Upper lobe of right lung (tissue), 1 donor: Measurements from ENCODE around the gene PCDHGA6. TPM values are rescaled to one million over a fixed set of nuclear protein-coding genes. Genes with fewer than 3 reads are reported as not detected.
"Not testable (repeated sequence)": the region's sequence is repeated elsewhere in the genome, so short reads cannot be mapped to it uniquely, and the experiment has no call there.

Source experiments
- ATAC-seq: fragments of 200-7000 bp; cut with Tn5 transposase; one replicate; pipeline ENCODE4 v1.9.1; 2020; ENCODE audit warnings: mild to moderate bottlenecking, moderate library complexity
- DNase-seq: peaks from one replicate; pipeline ENCODE4 v3.0.0-alpha.2; 2020
- H3K27ac ChIP-seq: fragments of 200-600 bp; one replicate; pipeline ENCODE4 v1.8.0; 2022
- H3K27me3 ChIP-seq: fragments of 200-600 bp; one replicate; pipeline ENCODE4 v1.8.0; 2022; ENCODE audit warnings: mild to moderate bottlenecking
- H3K36me3 ChIP-seq: fragments of 200-600 bp; one replicate; pipeline ENCODE4 v1.8.0; 2022
- H3K4me1 ChIP-seq: fragments of 200-600 bp; one replicate; pipeline ENCODE4 v1.8.0; 2022
- H3K4me3 ChIP-seq: fragments of 200-600 bp; one replicate; pipeline ENCODE4 v1.8.0; 2022; ENCODE audit warnings: mild to moderate bottlenecking
- H3K9me3 ChIP-seq: fragments of 200-600 bp; one replicate; pipeline ENCODE4 v1.8.0; 2022
- intact Hi-C: fragments of 100-400 bp; cut with DNase I; formaldehyde crosslinking; loops from one replicate; pipeline ENCODE4 v1.11.0; 2022
- total RNA-seq: library from RNA; stranded (reverse); fragmentation: NEBNext Ultra II Directional; extraction: Animal tissue kit (Norgen Biotek cat#: 25700); gene quantifications from one replicate; pipeline ENCODE4 v1.2.1, GENCODE V29; 2021
- TF ChIP-seq, protein P1 (sequence below): fragments of 200-600 bp; IDR thresholded peaks from one replicate; pipeline ENCODE4 v1.8.0; 2022; ENCODE audit warnings: antibody characterized with exemption
- donor health status: DM: no; HTN: yes; CAD: no; lungs with severe emphysema.

Gene PCDHGA6
- total RNA-seq, 1 donor from 2014 or later, result 3.9 TPM

DNA sequence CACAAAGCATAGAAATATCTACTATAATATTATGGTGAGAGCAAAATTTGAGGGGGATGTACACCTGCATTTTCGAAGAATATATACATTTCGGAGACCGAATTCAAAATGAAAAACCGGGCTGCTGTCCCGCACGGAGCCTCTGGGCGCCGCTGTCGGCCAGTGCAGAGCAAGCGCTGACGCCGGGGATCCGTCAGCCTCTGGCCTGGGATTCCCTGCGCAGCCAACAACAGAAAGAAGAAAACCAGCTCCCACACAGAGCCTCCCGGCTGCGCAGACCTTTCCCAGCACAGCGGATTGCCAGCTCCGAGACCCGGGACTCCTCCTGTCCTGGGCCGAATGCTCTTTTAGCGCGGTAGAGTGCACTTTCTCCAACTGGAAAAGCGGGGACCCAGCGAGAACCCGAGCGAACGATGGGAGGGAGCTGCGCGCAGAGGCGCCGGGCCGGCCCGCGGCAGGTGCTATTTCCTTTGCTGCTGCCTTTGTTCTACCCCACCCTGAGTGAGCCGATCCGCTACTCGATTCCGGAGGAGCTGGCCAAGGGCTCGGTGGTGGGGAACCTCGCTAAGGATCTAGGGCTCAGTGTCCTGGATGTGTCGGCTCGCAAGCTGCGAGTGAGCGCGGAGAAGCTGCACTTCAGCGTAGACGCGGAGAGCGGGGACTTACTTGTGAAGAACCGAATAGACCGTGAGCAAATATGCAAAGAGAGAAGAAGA lies 34.3 kb downstream of the PCDHGA6 start, which contains the start of gene PCDHGB6:
Gene PCDHGB6 (plus strand): TSS at position 232 of the 716 bp plus-strand sequence. CDS start 182 bp downstream, at position 414.
- DNase-seq (peak; percentile 80), ATAC-seq (peak; percentile 95)
- H3K4me1 ChIP-seq, intact Hi-C loops, H3K36me3 ChIP-seq, H3K27ac ChIP-seq: not testable (repeated sequence)
- TF ChIP-seq, protein P1, sequence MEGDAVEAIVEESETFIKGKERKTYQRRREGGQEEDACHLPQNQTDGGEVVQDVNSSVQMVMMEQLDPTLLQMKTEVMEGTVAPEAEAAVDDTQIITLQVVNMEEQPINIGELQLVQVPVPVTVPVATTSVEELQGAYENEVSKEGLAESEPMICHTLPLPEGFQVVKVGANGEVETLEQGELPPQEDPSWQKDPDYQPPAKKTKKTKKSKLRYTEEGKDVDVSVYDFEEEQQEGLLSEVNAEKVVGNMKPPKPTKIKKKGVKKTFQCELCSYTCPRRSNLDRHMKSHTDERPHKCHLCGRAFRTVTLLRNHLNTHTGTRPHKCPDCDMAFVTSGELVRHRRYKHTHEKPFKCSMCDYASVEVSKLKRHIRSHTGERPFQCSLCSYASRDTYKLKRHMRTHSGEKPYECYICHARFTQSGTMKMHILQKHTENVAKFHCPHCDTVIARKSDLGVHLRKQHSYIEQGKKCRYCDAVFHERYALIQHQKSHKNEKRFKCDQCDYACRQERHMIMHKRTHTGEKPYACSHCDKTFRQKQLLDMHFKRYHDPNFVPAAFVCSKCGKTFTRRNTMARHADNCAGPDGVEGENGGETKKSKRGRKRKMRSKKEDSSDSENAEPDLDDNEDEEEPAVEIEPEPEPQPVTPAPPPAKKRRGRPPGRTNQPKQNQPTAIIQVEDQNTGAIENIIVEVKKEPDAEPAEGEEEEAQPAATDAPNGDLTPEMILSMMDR, result peak; percentile 60
- H3K9me3 ChIP-seq, result peaks cover 40% of the 10 kb centered on the region
- peak within 1 kb of the TSS; percentile 42 for H3K4me3 ChIP-seq
- H3K27me3 ChIP-seq, result peaks cover 11% of the 10 kb centered on the region

DNA sequence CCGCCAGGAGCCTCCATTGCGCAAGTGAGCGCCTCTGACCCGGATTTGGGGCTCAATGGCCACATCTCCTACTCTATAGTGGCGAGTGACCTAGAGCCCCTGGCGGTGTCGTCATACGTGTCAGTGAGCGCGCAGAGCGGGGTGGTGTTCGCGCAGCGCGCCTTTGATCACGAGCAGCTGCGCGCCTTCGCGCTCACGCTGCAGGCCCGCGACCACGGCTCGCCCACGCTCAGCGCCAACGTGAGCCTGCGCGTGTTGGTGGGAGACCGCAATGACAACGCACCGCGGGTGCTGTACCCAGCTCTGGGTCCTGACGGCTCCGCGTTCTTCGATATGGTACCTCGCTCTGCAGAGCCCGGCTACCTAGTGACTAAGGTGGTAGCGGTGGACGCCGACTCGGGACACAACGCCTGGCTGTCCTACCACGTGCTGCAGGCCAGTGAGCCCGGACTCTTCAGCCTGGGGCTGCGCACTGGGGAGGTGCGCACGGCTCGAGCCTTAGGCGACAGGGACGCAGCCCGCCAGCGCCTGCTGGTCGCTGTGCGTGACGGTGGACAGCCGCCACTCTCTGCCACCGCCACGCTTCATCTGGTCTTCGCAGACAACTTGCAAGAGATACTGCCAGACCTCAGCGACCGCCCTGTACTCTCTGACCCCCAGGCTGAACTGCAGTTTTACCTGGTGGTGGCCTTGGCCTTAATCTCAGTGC lies 36.1 kb downstream of the PCDHGA6 start:
- H3K4me1 ChIP-seq, result no peaks in the 10 kb centered on the region
- no peaks in the 10 kb centered on the region for H3K36me3 ChIP-seq
- no peak for ATAC-seq
- peaks cover 50% of the 10 kb centered on the region for H3K9me3 ChIP-seq
- intact Hi-C loops, result no loop called here
- TF ChIP-seq, protein P1, result no peak
- peaks cover 11% of the 10 kb centered on the region for H3K27me3 ChIP-seq
- H3K27ac ChIP-seq, result no peak overlapping the region
- DNase-seq, result no peak
- no peak overlapping the region for H3K4me3 ChIP-seq

DNA sequence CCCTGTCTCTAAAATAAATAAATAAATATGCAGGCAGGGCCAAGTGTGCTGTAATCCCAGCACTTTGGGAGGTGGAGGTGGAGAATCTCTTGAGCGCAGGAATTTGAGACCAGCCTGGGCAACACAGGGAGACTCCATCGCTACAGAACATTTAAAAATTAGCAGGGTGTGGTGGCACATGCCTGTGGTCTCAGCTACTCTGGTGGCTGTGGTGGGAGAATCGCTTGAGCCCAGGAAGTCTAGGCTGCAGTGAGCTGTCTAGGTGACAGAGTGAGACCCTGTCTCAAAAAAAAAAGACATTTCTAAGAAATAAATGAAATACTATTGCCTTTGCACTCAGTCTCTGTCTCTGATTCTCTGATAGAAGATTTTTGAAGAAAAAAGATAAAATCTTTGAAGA lies 37.9 kb downstream of the PCDHGA6 start:
- Histone ChIP-seq H3K27ac (no peak overlapping the region), H3K36me3 (no peaks in the 10 kb centered on the region), H3K9me3 (peaks cover 49% of the 10 kb centered on the region), H3K27me3 (peaks cover 11% of the 10 kb centered on the region), H3K4me3 (no peak overlapping the region), H3K4me1 (no peaks in the 10 kb centered on the region)
- TF ChIP-seq, protein P1, result no peak
- intact Hi-C loops, result no loop called here
- no peak for ATAC-seq
- no peak for DNase-seq

DNA sequence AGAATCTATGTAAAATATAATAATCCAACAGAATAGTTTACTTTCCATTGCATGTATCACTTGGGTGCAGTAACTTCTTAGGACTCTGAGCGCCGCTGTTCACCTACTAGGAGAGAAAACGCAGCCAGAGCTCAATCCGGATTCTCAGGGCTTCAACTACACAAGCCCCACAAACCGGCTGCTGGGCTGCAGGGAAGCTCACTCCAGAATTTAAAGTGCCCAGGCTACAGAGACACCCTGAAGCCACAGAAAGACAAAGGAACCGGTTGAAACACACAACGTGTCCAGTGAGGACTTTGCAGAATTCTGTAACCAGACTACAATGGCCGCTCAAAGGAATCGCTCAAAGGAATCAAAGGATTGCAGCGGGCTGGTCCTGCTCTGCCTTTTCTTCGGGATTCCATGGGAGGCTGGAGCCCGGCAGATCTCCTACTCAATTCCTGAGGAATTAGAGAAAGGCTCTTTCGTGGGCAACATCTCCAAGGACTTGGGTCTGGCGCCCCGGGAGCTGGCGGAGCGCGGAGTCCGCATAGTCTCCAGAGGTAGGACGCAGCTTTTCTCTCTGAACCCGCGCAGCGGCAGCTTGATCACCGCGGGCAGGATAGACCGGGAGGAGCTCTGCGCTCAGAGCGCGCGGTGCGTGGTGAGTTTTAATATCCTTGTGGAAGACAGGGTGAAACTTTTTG lies 39.3 kb downstream of the PCDHGA6 start, which contains the start of gene PCDHGA10:
Gene PCDHGA10 (plus strand): TSS at position 134 of the 686 bp plus-strand sequence. CDS start 189 bp downstream, at position 323.
- H3K4me3 ChIP-seq, result peak within 1 kb of the TSS; percentile 39
- DNase-seq (no peak), ATAC-seq (peak; percentile 79)
- TF ChIP-seq, protein P1, result peak; percentile 56
- H3K36me3 ChIP-seq, result no peaks in the 10 kb centered on the region
- peaks cover 11% of the 10 kb centered on the region for H3K27me3 ChIP-seq
- no peak within 1 kb of the TSS for H3K27ac ChIP-seq
- H3K9me3 ChIP-seq, result peaks cover 55% of the 10 kb centered on the region
- no peaks in the 10 kb centered on the region for H3K4me1 ChIP-seq
- intact Hi-C loops, result no loop called here

DNA sequence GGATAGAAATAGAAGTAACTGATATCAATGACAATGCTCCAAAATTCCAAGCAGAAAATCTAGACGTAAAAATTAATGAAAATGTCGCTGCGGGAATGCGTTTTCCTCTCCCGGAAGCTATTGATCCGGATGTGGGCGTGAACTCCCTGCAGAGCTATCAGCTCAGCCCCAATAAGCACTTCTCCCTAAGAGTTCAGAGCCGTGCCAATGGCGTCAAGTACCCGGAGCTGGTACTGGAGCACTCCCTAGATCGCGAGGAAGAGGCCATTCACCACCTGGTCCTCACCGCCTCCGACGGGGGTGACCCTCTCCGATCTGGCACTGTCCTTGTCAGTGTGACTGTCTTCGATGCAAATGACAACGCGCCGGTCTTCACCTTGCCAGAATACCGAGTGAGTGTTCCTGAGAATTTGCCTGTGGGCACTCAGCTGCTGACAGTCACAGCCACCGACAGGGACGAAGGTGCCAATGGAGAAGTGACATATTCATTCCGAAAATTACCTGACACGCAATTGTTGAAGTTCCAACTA lies 39.9 kb downstream of the PCDHGA6 start:
- intact Hi-C loops, result no loop called here

DNA sequence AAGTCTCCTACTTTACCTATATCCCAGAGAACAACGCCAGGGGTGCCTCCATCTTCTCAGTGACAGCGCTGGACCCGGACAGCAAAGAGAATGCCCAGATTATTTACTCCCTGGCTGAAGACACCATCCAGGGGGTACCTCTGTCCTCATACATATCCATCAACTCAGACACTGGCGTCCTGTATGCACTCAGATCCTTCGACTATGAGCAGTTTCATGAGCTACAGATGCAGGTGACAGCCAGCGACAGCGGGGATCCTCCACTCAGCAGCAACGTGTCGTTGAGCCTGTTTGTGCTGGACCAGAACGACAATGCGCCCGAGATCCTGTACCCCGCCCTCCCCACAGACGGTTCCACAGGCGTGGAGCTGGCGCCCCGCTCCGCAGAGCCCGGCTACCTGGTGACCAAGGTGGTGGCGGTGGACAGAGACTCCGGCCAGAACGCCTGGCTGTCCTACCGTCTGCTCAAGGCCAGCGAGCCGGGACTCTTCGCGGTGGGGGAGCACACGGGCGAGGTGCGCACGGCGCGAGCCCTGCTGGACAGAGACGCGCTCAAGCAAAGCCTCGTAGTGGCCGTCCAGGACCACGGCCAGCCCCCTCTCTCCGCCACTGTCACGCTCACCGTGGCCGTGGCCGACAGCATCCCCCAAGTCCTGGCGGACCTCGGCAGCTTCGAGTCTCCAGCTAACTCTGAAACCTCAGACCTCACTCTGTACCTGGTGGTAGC lies 41.0 kb downstream of the PCDHGA6 start:
- Histone ChIP-seq H3K27me3 (peaks cover 16% of the 10 kb centered on the region), H3K9me3 (peaks cover 53% of the 10 kb centered on the region)
- intact Hi-C loops, ATAC-seq, DNase-seq, H3K4me3 ChIP-seq, H3K4me1 ChIP-seq, H3K36me3 ChIP-seq, H3K27ac ChIP-seq: not testable (repeated sequence)

More for the DNA sequence above, 39.9 kb downstream of the PCDHGA6 start:
- H3K27me3 ChIP-seq, result peaks cover 11% of the 10 kb centered on the region
- TF ChIP-seq, protein P1, result no peak
- H3K4me1 ChIP-seq, result no peaks in the 10 kb centered on the region
- DNase-seq (no peak), ATAC-seq (no peak)
- H3K9me3 ChIP-seq, result peaks cover 53% of the 10 kb centered on the region
- no peak overlapping the region for H3K27ac ChIP-seq
- H3K36me3 ChIP-seq, result no peaks in the 10 kb centered on the region
- H3K4me3 ChIP-seq, result peak overlapping the region; percentile 39

DNA sequence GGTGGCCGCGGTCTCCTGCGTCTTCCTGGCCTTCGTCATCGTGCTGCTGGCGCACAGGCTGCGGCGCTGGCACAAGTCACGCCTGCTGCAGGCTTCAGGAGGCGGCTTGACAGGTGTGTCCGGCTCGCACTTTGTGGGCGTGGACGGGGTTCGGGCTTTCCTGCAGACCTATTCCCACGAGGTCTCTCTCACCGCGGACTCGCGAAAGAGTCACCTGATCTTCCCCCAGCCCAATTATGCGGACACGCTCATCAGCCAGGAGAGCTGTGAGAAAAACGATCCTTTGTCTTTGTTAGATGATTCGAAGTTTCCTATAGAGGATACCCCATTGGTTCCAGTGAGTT lies 41.6 kb downstream of the PCDHGA6 start:
- H3K27ac ChIP-seq, H3K4me3 ChIP-seq, ATAC-seq, H3K36me3 ChIP-seq, H3K4me1 ChIP-seq, intact Hi-C loops, DNase-seq: not testable (repeated sequence)
- Histone ChIP-seq H3K27me3 (peaks cover 12% of the 10 kb centered on the region), H3K9me3 (peaks cover 55% of the 10 kb centered on the region)
